Osteoblast (primary cell): ENCODE measurements around the gene ISM2. TPM values are rescaled to one million over a fixed set of nuclear protein-coding genes. Genes with fewer than 3 reads are reported as not detected.
"Not testable (repeated sequence)": the region's sequence is repeated elsewhere in the genome, so short reads cannot be mapped to it uniquely, and the experiment has no call there.

Experiments
- DNase-seq: peaks from one replicate; pipeline ENCODE4 v3.0.0; 2011; ENCODE audit warnings: low spot score, mixed read lengths; ENCODE audit not compliant: insufficient read length; ENCODE audit errors: missing footprints
- H2AFZ ChIP-seq: 2 replicates; pipeline ENCODE4 v1.6.0; 2011; ENCODE audit warnings: mild to moderate bottlenecking, low read length
- H3K27ac ChIP-seq: 2 replicates; pipeline ENCODE4 v1.5.1; 2011; ENCODE audit warnings: mild to moderate bottlenecking, low read depth, low read length, moderate library complexity
- H3K27me3 ChIP-seq: 2 replicates; pipeline ENCODE4 v1.6.0; 2012; ENCODE audit warnings: mild to moderate bottlenecking, control low read depth, inconsistent platforms, low read length, moderate library complexity; ENCODE audit not compliant: insufficient read depth
- H3K36me3 ChIP-seq: 2 replicates; pipeline ENCODE4 v1.5.1; 2011; ENCODE audit warnings: mild to moderate bottlenecking, low read length, control low read depth, moderate library complexity; ENCODE audit not compliant: insufficient read depth
- H3K4me1 ChIP-seq: 2 replicates; pipeline ENCODE4 v1.5.1; 2011; ENCODE audit warnings: mild to moderate bottlenecking, low read length, control low read depth, moderate library complexity; ENCODE audit not compliant: insufficient read depth
- H3K4me2 ChIP-seq: 2 replicates; pipeline ENCODE4 v1.6.0; 2011; ENCODE audit warnings: mild to moderate bottlenecking, low read length; ENCODE audit not compliant: insufficient read depth
- H3K4me3 ChIP-seq: fragments of 200-600 bp; sonication (generic); 3 replicates; pipeline ENCODE4 v1.5.1; 2012; ENCODE audit warnings: mild to moderate bottlenecking, low read length, inconsistent platforms; ENCODE audit not compliant: insufficient read depth
- H3K79me2 ChIP-seq: 2 replicates; pipeline ENCODE4 v1.6.0; 2012; ENCODE audit warnings: mild to moderate bottlenecking, low read length, control low read depth, inconsistent platforms; ENCODE audit not compliant: insufficient read depth
- H3K9me3 ChIP-seq: 2 replicates; pipeline ENCODE4 v1.5.1; 2011; ENCODE audit warnings: low read depth, low read length, control low read depth
- H4K20me1 ChIP-seq: 2 replicates; pipeline ENCODE4 v1.6.0; 2012; ENCODE audit warnings: mild to moderate bottlenecking, low read length, control low read depth; ENCODE audit not compliant: insufficient read depth
- total RNA-seq: library from RNA; depleted of rRNA; stranded (reverse); fragments of >200 nt; gene quantifications from 2 replicates; pipeline ENCODE4 v1.2.3, GENCODE V29; 2012
- TF ChIP-seq, protein P1 (sequence below): IDR thresholded peaks from 2 replicates; pipeline ENCODE4 v1.5.1; 2011; ENCODE audit warnings: mild to moderate bottlenecking, low read depth, low read length, moderate library complexity; ENCODE audit errors: extremely low read depth

Gene ISM2
- total RNA-seq, 1 donor, result not detected

GRCh38 chr14:77531071-77531470 lies 32.5 kb upstream of the ISM2 start:
- Histone ChIP-seq H2AFZ (no peak overlapping the region), H3K4me2 (no peak overlapping the region), H3K27me3 (no peaks in the 10 kb centered on the region), H3K79me2 (peaks cover 24% of the 10 kb centered on the region), H3K9me3 (no peaks in the 10 kb centered on the region), H3K27ac (no peak overlapping the region), H3K4me1 (no peaks in the 10 kb centered on the region), H3K4me3 (no peak overlapping the region), H3K36me3 (no peaks in the 10 kb centered on the region), H4K20me1 (no peaks in the 10 kb centered on the region)
- DNase-seq, result no peak
- TF ChIP-seq, protein P1, sequence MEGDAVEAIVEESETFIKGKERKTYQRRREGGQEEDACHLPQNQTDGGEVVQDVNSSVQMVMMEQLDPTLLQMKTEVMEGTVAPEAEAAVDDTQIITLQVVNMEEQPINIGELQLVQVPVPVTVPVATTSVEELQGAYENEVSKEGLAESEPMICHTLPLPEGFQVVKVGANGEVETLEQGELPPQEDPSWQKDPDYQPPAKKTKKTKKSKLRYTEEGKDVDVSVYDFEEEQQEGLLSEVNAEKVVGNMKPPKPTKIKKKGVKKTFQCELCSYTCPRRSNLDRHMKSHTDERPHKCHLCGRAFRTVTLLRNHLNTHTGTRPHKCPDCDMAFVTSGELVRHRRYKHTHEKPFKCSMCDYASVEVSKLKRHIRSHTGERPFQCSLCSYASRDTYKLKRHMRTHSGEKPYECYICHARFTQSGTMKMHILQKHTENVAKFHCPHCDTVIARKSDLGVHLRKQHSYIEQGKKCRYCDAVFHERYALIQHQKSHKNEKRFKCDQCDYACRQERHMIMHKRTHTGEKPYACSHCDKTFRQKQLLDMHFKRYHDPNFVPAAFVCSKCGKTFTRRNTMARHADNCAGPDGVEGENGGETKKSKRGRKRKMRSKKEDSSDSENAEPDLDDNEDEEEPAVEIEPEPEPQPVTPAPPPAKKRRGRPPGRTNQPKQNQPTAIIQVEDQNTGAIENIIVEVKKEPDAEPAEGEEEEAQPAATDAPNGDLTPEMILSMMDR, result no peak

DNA sequence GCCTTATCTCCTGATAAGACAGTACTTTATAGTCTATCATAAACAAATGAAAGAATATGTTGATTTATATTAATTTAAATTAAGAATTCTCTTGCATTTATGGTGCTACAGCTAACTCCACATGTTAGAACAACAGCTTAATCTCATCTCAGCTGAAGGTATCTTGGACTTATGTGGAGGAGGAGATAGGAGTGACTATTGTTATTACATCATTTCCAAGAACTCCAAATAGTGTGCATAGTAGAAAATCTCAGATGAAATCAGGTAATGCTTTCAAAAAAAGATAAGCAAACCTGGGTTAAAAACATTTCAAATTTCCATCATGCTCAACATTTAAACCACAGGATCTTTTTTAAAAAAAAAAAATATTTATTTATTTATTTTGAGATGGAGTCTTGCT lies 31.3 kb upstream of the ISM2 start:
- Histone ChIP-seq H4K20me1 (no peaks in the 10 kb centered on the region), H3K27me3 (no peaks in the 10 kb centered on the region), H3K4me2 (no peak overlapping the region), H3K36me3 (peaks cover under 1% of the 10 kb centered on the region), H2AFZ (no peak overlapping the region), H3K79me2 (peaks cover 20% of the 10 kb centered on the region), H3K4me1 (no peaks in the 10 kb centered on the region), H3K9me3 (no peaks in the 10 kb centered on the region), H3K27ac (no peak overlapping the region), H3K4me3 (no peak overlapping the region)
- TF ChIP-seq, protein P1, result no peak
- no peak for DNase-seq

DNA sequence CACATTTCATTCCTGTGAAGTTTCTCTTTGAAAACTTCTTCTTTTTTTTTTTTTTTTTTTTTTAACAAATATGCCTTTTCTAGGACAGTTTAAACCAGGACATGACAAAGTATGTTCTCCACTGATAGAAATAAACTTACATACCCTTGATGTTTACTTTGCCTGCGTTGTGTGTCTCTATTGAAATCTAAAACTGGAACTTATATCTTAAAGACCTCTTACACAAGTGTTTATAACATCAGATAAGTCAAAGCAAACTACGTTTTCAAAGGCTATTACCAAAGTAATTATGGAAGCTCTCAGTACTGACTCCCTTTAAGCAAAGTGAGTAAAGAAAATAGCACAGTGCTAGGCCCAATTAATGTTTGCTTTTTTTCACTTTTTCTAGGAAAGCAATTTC lies 30.6 kb upstream of the ISM2 start:
- H3K4me1 ChIP-seq, result no peaks in the 10 kb centered on the region
- no peak for DNase-seq
- H3K9me3 ChIP-seq, result no peaks in the 10 kb centered on the region
- H2AFZ ChIP-seq, result no peak overlapping the region
- H3K4me3 ChIP-seq, result no peak overlapping the region
- peaks cover 24% of the 10 kb centered on the region for H3K79me2 ChIP-seq
- H4K20me1 ChIP-seq, result peaks cover 3% of the 10 kb centered on the region
- H3K27ac ChIP-seq, result no peak overlapping the region
- H3K4me2 ChIP-seq, result no peak overlapping the region
- peaks cover 5% of the 10 kb centered on the region for H3K36me3 ChIP-seq
- no peaks in the 10 kb centered on the region for H3K27me3 ChIP-seq
- TF ChIP-seq, protein P1, result no peak

DNA sequence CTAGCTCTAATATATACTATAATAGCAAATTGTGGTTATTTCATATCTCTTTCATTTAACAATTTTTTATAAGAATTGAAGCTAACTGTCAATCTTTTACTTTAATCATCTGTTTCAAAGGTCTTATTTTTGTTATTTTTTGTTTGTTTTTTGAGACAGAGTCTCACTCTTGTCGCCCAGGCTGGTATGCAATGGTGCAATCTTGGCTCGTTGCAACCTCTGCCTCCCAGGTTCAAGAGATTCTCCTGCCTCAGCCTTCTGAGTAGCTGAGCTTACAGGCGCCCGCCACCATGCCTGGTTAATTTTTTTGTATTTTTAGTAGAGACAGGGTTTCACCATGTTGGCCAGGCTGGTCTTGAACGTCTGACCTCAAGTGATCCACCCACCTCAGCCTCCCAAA lies 30.1 kb upstream of the ISM2 start:
- not testable (repeated sequence) for H4K20me1 ChIP-seq, H3K9me3 ChIP-seq, H3K27ac ChIP-seq, H3K4me3 ChIP-seq, H3K4me1 ChIP-seq, DNase-seq, H2AFZ ChIP-seq, H3K36me3 ChIP-seq, H3K4me2 ChIP-seq, H3K27me3 ChIP-seq
- peaks cover 29% of the 10 kb centered on the region for H3K79me2 ChIP-seq

- Histone ChIP-seq H3K4me1 (no peaks in the 10 kb centered on the region), H3K36me3 (peaks cover 13% of the 10 kb centered on the region), H3K79me2 (peaks cover 42% of the 10 kb centered on the region), H3K27ac (no peak overlapping the region), H3K4me2 (no peak overlapping the region), H3K4me3 (no peak overlapping the region), H3K27me3 (no peaks in the 10 kb centered on the region), H2AFZ (no peak overlapping the region), H4K20me1 (peaks cover 3% of the 10 kb centered on the region), H3K9me3 (no peaks in the 10 kb centered on the region)
- TF ChIP-seq, protein P1, result no peak
- DNase-seq, result no peak
These were observed 27.6 kb upstream of the ISM2 start for GRCh38 chr14:77526266-77526665.
